GM18861 (cell line): ENCODE data around the gene NRG2.

Experiments used
- ATAC-seq: cut with Tn5 transposase; IDR thresholded peaks from one replicate; pipeline ENCODE4 v1.9.1; 2021; ENCODE audit not compliant: unreplicated experiment

The NRG2 gene

GRCh38 chr5:139975306-139975705, 67.8 kb downstream of the NRG2 start:
- ATAC-seq, result no peak

GRCh38 chr5:139974661-139975060, 68.4 kb downstream of the NRG2 start:
- no peak for ATAC-seq

- ATAC-seq, result no peak
These were observed 71.8 kb downstream of the NRG2 start for GRCh38 chr5:139971202-139971725.

- ATAC-seq, result no peak
These were observed 73.8 kb downstream of the NRG2 start for GRCh38 chr5:139969318-139969717.

GRCh38 chr5:139968547-139969261, 74.4 kb downstream of the NRG2 start:
- peak; percentile 87 for ATAC-seq

GRCh38 chr5:139967353-139967752, 75.7 kb downstream of the NRG2 start:
- ATAC-seq, result no peak

GRCh38 chr5:139966856-139967255, 76.2 kb downstream of the NRG2 start:
- no peak for ATAC-seq

- ATAC-seq, result no peak
These were observed 78.0 kb downstream of the NRG2 start for GRCh38 chr5:139964994-139965565.

GRCh38 chr5:139964266-139964993, 78.7 kb downstream of the NRG2 start:
- ATAC-seq, result no peak

GRCh38 chr5:139962445-139962844, 80.7 kb downstream of the NRG2 start:
- no peak for ATAC-seq

- ATAC-seq, result no peak
These were observed 81.5 kb downstream of the NRG2 start for GRCh38 chr5:139961435-139962157.

GRCh38 chr5:139960723-139961383, 82.2 kb downstream of the NRG2 start:
- ATAC-seq, result peak; percentile 59

- no peak for ATAC-seq
These were observed 84.5 kb downstream of the NRG2 start for GRCh38 chr5:139958432-139959148.

- ATAC-seq, result no peak
These were observed 86.8 kb downstream of the NRG2 start for GRCh38 chr5:139956342-139956741.

- ATAC-seq, result no peak
These were observed 87.4 kb downstream of the NRG2 start for GRCh38 chr5:139955616-139956273.

- no peak for ATAC-seq
These were observed 88.0 kb downstream of the NRG2 start for GRCh38 chr5:139955053-139955605.

GRCh38 chr5:139954462-139954861, 88.6 kb downstream of the NRG2 start:
- no peak for ATAC-seq

GRCh38 chr5:139954022-139954421, 89.1 kb downstream of the NRG2 start:
- ATAC-seq, result no peak

- ATAC-seq, result no peak
These were observed 90.5 kb downstream of the NRG2 start for GRCh38 chr5:139952574-139952973.
